Activated naive CD8-positive, alpha-beta T cell treated with anti-CD3 and anti-CD28 coated beads, Interleukin-2, amount 10 ng/mL, durations not matched to agents 7 days and 5 days (primary cell): ENCODE results near the gene CRAMP1. TPM values are rescaled to one million over a fixed set of nuclear protein-coding genes. Genes with fewer than 3 reads are reported as not detected.
"Not testable (repeated sequence)": the region's sequence is repeated elsewhere in the genome, so short reads cannot be mapped to it uniquely, and the experiment has no call there.

Source experiments
- ATAC-seq: fragments of 150-1000 bp; cut with Tn5 transposase; one replicate; pipeline ENCODE4 v1.10.0; 2021; ENCODE audit warnings: low read depth, moderate library complexity
- POLR2A ChIA-PET: fragments of 350-600 bp; sonication (Branson Sonifier 250); formaldehyde crosslinking; loops from one replicate; lab custom pipeline; 2021; ENCODE audit warnings: antibody characterized with exemption; lab: Charles Lee
- DNase-seq: peaks from one replicate; pipeline ENCODE4 v3.0.0; 2021
- H3K27ac Mint-ChIP-seq: one replicate; pipeline ENCODE4 v1.8.0; 2022; ENCODE audit warnings: mild to moderate bottlenecking, mixed read lengths
- H3K27me3 Mint-ChIP-seq: one replicate; pipeline ENCODE4 v1.8.0; 2022; ENCODE audit warnings: mild to moderate bottlenecking, moderate library complexity, mixed read lengths
- H3K36me3 Mint-ChIP-seq: one replicate; pipeline ENCODE4 v1.8.0; 2021; ENCODE audit warnings: mild to moderate bottlenecking, mixed read lengths
- H3K4me1 Mint-ChIP-seq: one replicate; pipeline ENCODE4 v1.8.0; 2021; ENCODE audit warnings: mixed read lengths
- H3K4me3 Mint-ChIP-seq: one replicate; pipeline ENCODE4 v1.8.0; 2022; ENCODE audit warnings: mild to moderate bottlenecking, moderate library complexity, mixed read lengths
- H3K9me3 Mint-ChIP-seq: one replicate; pipeline ENCODE4 v1.8.0; 2021; ENCODE audit warnings: mixed read lengths
- total RNA-seq, 2 experiments: library from RNA; stranded (reverse); gene quantifications; one replicate each; pipeline ENCODE4 v1.2.3, GENCODE V29; 2021

The CRAMP1 gene
- total RNA-seq, 2 experiments from 2014 or later = 25.2 to 27.8 TPM

- POLR2A ChIA-PET = no interaction called here
Measured at GRCh38 chr16:1691956-1692355, 79.8 kb downstream of the CRAMP1 start.

GRCh38 chr16:1696863-1697262 is 84.7 kb downstream of the CRAMP1 start:
- Mint-ChIP-seq H3K27me3 (no peaks in the 10 kb centered on the region), H3K36me3 (peaks cover 14% of the 10 kb centered on the region), H3K9me3 (no peaks in the 10 kb centered on the region), H3K27ac (no peak overlapping the region), H3K4me1 (no peaks in the 10 kb centered on the region), H3K4me3 (no peak overlapping the region)
- DNase-seq = no peak
- POLR2A ChIA-PET = no interaction called here
- ATAC-seq = no peak

More at GRCh38 chr16:1691956-1692355, 79.8 kb downstream of the CRAMP1 start:
- no peak for ATAC-seq
- Mint-ChIP-seq H3K27ac (no peak overlapping the region), H3K4me3 (no peak overlapping the region), H3K27me3 (no peaks in the 10 kb centered on the region), H3K4me1 (peaks cover 2% of the 10 kb centered on the region), H3K9me3 (no peaks in the 10 kb centered on the region), H3K36me3 (peaks cover 7% of the 10 kb centered on the region)
- DNase-seq = no peak

- Mint-ChIP-seq H3K27ac (no peak overlapping the region), H3K27me3 (no peaks in the 10 kb centered on the region), H3K9me3 (no peaks in the 10 kb centered on the region), H3K4me3 (no peak overlapping the region), H3K36me3 (peaks cover 13% of the 10 kb centered on the region), H3K4me1 (no peaks in the 10 kb centered on the region)
- ATAC-seq (no peak), DNase-seq (no peak)
- POLR2A ChIA-PET = no interaction called here
Measured at GRCh38 chr16:1698680-1699079, 86.5 kb downstream of the CRAMP1 start.

GRCh38 chr16:1700246-1700645 is 88.1 kb downstream of the CRAMP1 start:
- DNase-seq (no peak), ATAC-seq (no peak)
- H3K4me3 Mint-ChIP-seq = no peak overlapping the region
- no peaks in the 10 kb centered on the region for H3K27me3 Mint-ChIP-seq
- H3K9me3 Mint-ChIP-seq = no peaks in the 10 kb centered on the region
- H3K4me1 Mint-ChIP-seq = peaks cover 6% of the 10 kb centered on the region
- POLR2A ChIA-PET = interaction anchor here (1.1 kb wide), 1 partner anchor 88 kb away, joined by 3 read pairs; the partner anchor contains the start of genes CRAMP1 and IFT140
- peaks cover 11% of the 10 kb centered on the region for H3K36me3 Mint-ChIP-seq
- H3K27ac Mint-ChIP-seq = no peak overlapping the region

- POLR2A ChIA-PET = no interaction called here
- Mint-ChIP-seq H3K4me3 (no peak overlapping the region), H3K27ac (peak overlapping the region; percentile 28), H3K9me3 (no peaks in the 10 kb centered on the region), H3K4me1 (peaks cover 7% of the 10 kb centered on the region), H3K36me3 (peaks cover 9% of the 10 kb centered on the region), H3K27me3 (no peaks in the 10 kb centered on the region)
- no peak for ATAC-seq
- no peak for DNase-seq
Measured at GRCh38 chr16:1701216-1701878, 89.2 kb downstream of the CRAMP1 start.

- POLR2A ChIA-PET = interaction anchor here (0.6 to 2.3 kb wide), 25 partner anchors 25 to 1337 kb away, joined by 3 to 26 read pairs (median 6); partner anchors contain the start of genes CRAMP1, EME2, FAHD1 and HAGH
Measured at GRCh38 chr16:1705324-1705687, 93.1 kb downstream of the CRAMP1 start.

GRCh38 chr16:1705688-1706385 is 93.7 kb downstream of the CRAMP1 start, which contains the start of gene MAPK8IP3:
Gene MAPK8IP3 (plus strand): TSS chr16:1706195. CDS start chr16:1706340, 145 bp downstream.
- POLR2A ChIA-PET = interaction anchor here (0.6 to 2.3 kb wide), 29 partner anchors 24 to 1337 kb away, joined by 3 to 26 read pairs (median 6); partner anchors contain the start of genes CRAMP1, EME2, FAHD1 and HAGH
- DNase-seq (peak; percentile 100), ATAC-seq (peak; percentile 78)
- Mint-ChIP-seq H3K27ac (peak within 1 kb of the TSS; percentile 98), H3K4me3 (peak within 1 kb of the TSS; percentile 98), H3K27me3 (no peaks in the 10 kb centered on the region), H3K9me3 (no peaks in the 10 kb centered on the region), H3K4me1 (peaks cover 23% of the 10 kb centered on the region), H3K36me3 (peaks cover 2% of the 10 kb centered on the region)

More at GRCh38 chr16:1705324-1705687, 93.1 kb downstream of the CRAMP1 start:
- Mint-ChIP-seq H3K4me1 (peaks cover 23% of the 10 kb centered on the region), H3K27ac (peak overlapping the region; percentile 98), H3K4me3 (peak overlapping the region; percentile 98)
- H3K9me3 Mint-ChIP-seq, H3K36me3 Mint-ChIP-seq, DNase-seq, H3K27me3 Mint-ChIP-seq: not testable (repeated sequence)
- ATAC-seq = peak; percentile 26

- POLR2A ChIA-PET = interaction anchor here (0.8 to 2.3 kb wide), 26 partner anchors 9 to 449 kb away, joined by 3 to 26 read pairs (median 6); partner anchors contain the start of genes CRAMP1, EME2, FAHD1 and HAGH
- Mint-ChIP-seq H3K9me3 (no peaks in the 10 kb centered on the region), H3K27me3 (no peaks in the 10 kb centered on the region), H3K27ac (peak overlapping the region; percentile 86), H3K36me3 (peaks cover 2% of the 10 kb centered on the region), H3K4me3 (peak overlapping the region; percentile 98), H3K4me1 (peaks cover 23% of the 10 kb centered on the region)
- peak; percentile 35 for ATAC-seq
- DNase-seq = peak; percentile 44
Measured at GRCh38 chr16:1706386-1707192, 94.4 kb downstream of the CRAMP1 start.

- H3K36me3 Mint-ChIP-seq = peaks cover 2% of the 10 kb centered on the region
- no peak for ATAC-seq
- no peak for DNase-seq
Measured at GRCh38 chr16:1707193-1707790, 95.1 kb downstream of the CRAMP1 start.

GRCh38 chr16:1708083-1708767 is 96.1 kb downstream of the CRAMP1 start:
- no peak for ATAC-seq
- H3K4me1 Mint-ChIP-seq = peaks cover 23% of the 10 kb centered on the region
- POLR2A ChIA-PET = interaction anchor here (1.2 kb wide), 1 partner anchor 97 kb away, joined by 4 read pairs; the partner anchor contains the start of genes CRAMP1 and IFT140
- H3K27me3 Mint-ChIP-seq = no peaks in the 10 kb centered on the region
- H3K9me3 Mint-ChIP-seq = no peaks in the 10 kb centered on the region
- no peak for DNase-seq
- H3K27ac Mint-ChIP-seq = peak overlapping the region; percentile 53
- H3K36me3 Mint-ChIP-seq = no peaks in the 10 kb centered on the region
- peak overlapping the region; percentile 91 for H3K4me3 Mint-ChIP-seq

More at GRCh38 chr16:1707193-1707790, 95.1 kb downstream of the CRAMP1 start:
- no peaks in the 10 kb centered on the region for H3K27me3 Mint-ChIP-seq
- no peaks in the 10 kb centered on the region for H3K9me3 Mint-ChIP-seq
- POLR2A ChIA-PET = interaction anchor here (1.0 to 1.6 kb wide), 3 partner anchors 9 to 214 kb away, joined by 4 to 7 read pairs (median 6); partner anchors contain the start of gene TELO2
- peaks cover 23% of the 10 kb centered on the region for H3K4me1 Mint-ChIP-seq
- H3K4me3 Mint-ChIP-seq = peak overlapping the region; percentile 91
- peak overlapping the region; percentile 85 for H3K27ac Mint-ChIP-seq

GRCh38 chr16:1708768-1709180 is 96.6 kb downstream of the CRAMP1 start:
- Mint-ChIP-seq H3K27me3 (no peaks in the 10 kb centered on the region), H3K9me3 (no peaks in the 10 kb centered on the region), H3K4me1 (peaks cover 26% of the 10 kb centered on the region), H3K27ac (no peak overlapping the region), H3K4me3 (peak overlapping the region; percentile 39), H3K36me3 (no peaks in the 10 kb centered on the region)
- no peak for ATAC-seq
- POLR2A ChIA-PET = interaction anchor here (1.2 kb wide), 1 partner anchor 97 kb away, joined by 4 read pairs; the partner anchor contains the start of genes CRAMP1 and IFT140
- no peak for DNase-seq

GRCh38 chr16:1709356-1709755 is 97.2 kb downstream of the CRAMP1 start:
- peaks cover 26% of the 10 kb centered on the region for H3K4me1 Mint-ChIP-seq
- POLR2A ChIA-PET = no interaction called here
- no peak for DNase-seq

More at GRCh38 chr16:1709356-1709755, 97.2 kb downstream of the CRAMP1 start:
- Mint-ChIP-seq H3K36me3 (no peaks in the 10 kb centered on the region), H3K9me3 (no peaks in the 10 kb centered on the region), H3K27ac (no peak overlapping the region), H3K27me3 (no peaks in the 10 kb centered on the region), H3K4me3 (no peak overlapping the region)
- ATAC-seq = no peak
